COLO829 (cell line): ENCODE results near the gene FKBP14.

Experiments used
- DNase-seq: peaks from one replicate; pipeline ENCODE4 v3.0.0; 2012; ENCODE audit warnings: low spot score

FKBP14 gene

GRCh38 chr7:30032310-30033125 is 6.0 kb upstream of the FKBP14 start:
- no peak for DNase-seq

GRCh38 chr7:30029696-30030095 is 3.2 kb upstream of the FKBP14 start:
- peak; percentile 23 for DNase-seq

GRCh38 chr7:30028749-30029635 is 2.5 kb upstream of the FKBP14 start:
- peak; percentile 42 for DNase-seq

GRCh38 chr7:30028216-30028748 is 1.8 kb upstream of the FKBP14 start, which contains the start of gene PLEKHA8:
Gene PLEKHA8, plus strand, starts transcription at chr7:30028412. Its CDS starts 351 bp downstream, at chr7:30028763.
- peak; percentile 92 for DNase-seq

- no peak for DNase-seq
Measured at GRCh38 chr7:30027740-30028215, 1.3 kb upstream of the FKBP14 start.

GRCh38 chr7:30027065-30027456 is 559 bp upstream of the FKBP14 start:
- DNase-seq, result peak; percentile 21

GRCh38 chr7:30023524-30023923 is 3.0 kb downstream of the FKBP14 start:
- no peak for DNase-seq

- no peak for DNase-seq
Measured at GRCh38 chr7:30022991-30023390, 3.5 kb downstream of the FKBP14 start.

- no peak for DNase-seq
Measured at GRCh38 chr7:30020535-30020934, 6.0 kb downstream of the FKBP14 start.

- DNase-seq, result no peak
Measured at GRCh38 chr7:30019960-30020359, 6.5 kb downstream of the FKBP14 start.

- no peak for DNase-seq
Measured at GRCh38 chr7:30019387-30019786, 7.1 kb downstream of the FKBP14 start.

- DNase-seq, result no peak
Measured at GRCh38 chr7:30018451-30018850, 8.1 kb downstream of the FKBP14 start.

GRCh38 chr7:30012757-30013156 is 13.7 kb downstream of the FKBP14 start:
- DNase-seq, result no peak

GRCh38 chr7:30010021-30010420 is 16.5 kb downstream of the FKBP14 start:
- DNase-seq, result no peak

GRCh38 chr7:30005464-30005863 is 21.0 kb downstream of the FKBP14 start:
- DNase-seq, result no peak

- DNase-seq, result no peak
Measured at GRCh38 chr7:30003098-30003497, 23.4 kb downstream of the FKBP14 start.

GRCh38 chr7:30001998-30002397 is 24.5 kb downstream of the FKBP14 start:
- no peak for DNase-seq

- DNase-seq, result no peak
Measured at GRCh38 chr7:29998489-29998888, 28.0 kb downstream of the FKBP14 start.

GRCh38 chr7:29996321-29996720 is 30.2 kb downstream of the FKBP14 start:
- DNase-seq, result no peak

- no peak for DNase-seq
Measured at GRCh38 chr7:29995652-29996051, 30.9 kb downstream of the FKBP14 start.

GRCh38 chr7:29993140-29993539 is 33.4 kb downstream of the FKBP14 start:
- no peak for DNase-seq

GRCh38 chr7:29991937-29992336 is 34.6 kb downstream of the FKBP14 start:
- DNase-seq, result no peak

- no peak for DNase-seq
Measured at GRCh38 chr7:29990931-29991330, 35.6 kb downstream of the FKBP14 start.
